Lower leg skin (tissue), 3 donors: Measurements from ENCODE around the gene GNG7.
"Not testable (repeated sequence)": the region's sequence is repeated elsewhere in the genome, so short reads cannot be mapped to it uniquely, and the experiment has no call there.

Experiments
- CTCF ChIP-seq, 3 donors: fragments of 450-650 bp; IDR thresholded peaks; one replicate each; pipeline ENCODE4 v1.5.1; 2016; ENCODE audit warnings: antibody characterized with exemption in 3 of 3, mild to moderate bottlenecking in 3 of 3, moderate library complexity in 2 of 3
- POLR2A ChIP-seq, 2 donors: fragments of 450-650 bp; IDR thresholded peaks; one replicate each; pipeline ENCODE4 v1.6.1; 2016 to 2017; ENCODE audit warnings: antibody characterized with exemption in 2 of 2, mild to moderate bottlenecking in 1 of 2, moderate library complexity in 1 of 2

- TF ChIP-seq CTCF, POLR2A (IDR thresholded peaks at IDR 0.05): not testable (repeated sequence)
Measured at GRCh38 chr19:2493448-2493847, 209.0 kb downstream of the GNG7 start.
